ENCODE measurements around the gene CDC34. TPM values are rescaled to one million over a fixed set of nuclear protein-coding genes. Genes with fewer than 3 reads are reported as not detected.

CDC34 gene
- total RNA-seq, 1 experiment from 2014 or later: 129 TPM

GRCh38 chr19:572743-573518 lies 41.4 kb downstream of the CDC34 start (continued):
- TF ChIP-seq E2F4 (CRISPR knock-in tag; IDR thresholded peaks at IDR 0.05; ENCODE audit: borderline replicate concordance, low read depth) (peak; percentile 65; the same call in 1 of the 2 replicates), ZNF416 (CRISPR knock-in tag; IDR thresholded peaks at IDR 0.05) (no peak), ZSCAN18 (CRISPR knock-in tag; IDR thresholded peaks at IDR 0.05) (no peak), PRRX2 (CRISPR knock-in tag; IDR thresholded peaks at IDR 0.05) (no peak)

GRCh38 chr19:573519-573825 lies 41.9 kb downstream of the CDC34 start:
- TF ChIP-seq GRHL2 (CRISPR knock-in tag; IDR thresholded peaks at IDR 0.05; ENCODE audit: insufficient replicate concordance, severe bottlenecking) (no peak), NFE2L1 (CRISPR knock-in tag; IDR thresholded peaks at IDR 0.05) (no peak), USF1 (CRISPR knock-in tag; IDR thresholded peaks at IDR 0.05) (no peak)
- ChIA-PET CTCF (no interaction called here), POLR2A (no interaction called here)
- DNase-seq (ENCODE audit: low spot score): no peak
- Mint-ChIP-seq H3K4me3 (peak overlapping the region; percentile 88), H3K4me1 (peaks cover 33% of the 10 kb centered on the region), H3K9me3 (no peaks in the 10 kb centered on the region), H3K27ac (peak overlapping the region; percentile 78), H3K27me3 (ENCODE audit: low read depth) (peaks cover 18% of the 10 kb centered on the region), H3K36me3 (peaks cover 5% of the 10 kb centered on the region)
- ATAC-seq: no peak

- H3K4me1 Mint-ChIP-seq: peaks cover 28% of the 10 kb centered on the region
- H3K4me3 Mint-ChIP-seq: peak overlapping the region; percentile 88
- no peak for ATAC-seq
- ChIA-PET POLR2A (interaction anchor here (0.9 kb wide), 1 partner anchor 9 kb away, joined by 3 read pairs; no protein-coding TSS in a partner anchor), CTCF (interaction anchor here (0.6 to 3.0 kb wide), 5 partner anchors 10 to 64 kb away, joined by 3 to 32 read pairs (median 3); no protein-coding TSS in a partner anchor)
- DNase-seq (ENCODE audit: low spot score): no peak
- peaks cover under 1% of the 10 kb centered on the region; the same call in 1 of the 2 replicates for H3K36me3 Mint-ChIP-seq
- H3K9me3 Mint-ChIP-seq: no peaks in the 10 kb centered on the region
- H3K27ac Mint-ChIP-seq: peak overlapping the region; percentile 78
- peaks cover 10% of the 10 kb centered on the region for H3K27me3 Mint-ChIP-seq (ENCODE audit: low read depth)
- TF ChIP-seq NFYB (CRISPR knock-in tag; conservative IDR thresholded peaks at IDR 0.05; ENCODE audit: low read depth): no peak
- no peak for TF ChIP-seq ZNF425 (CRISPR knock-in tag; conservative IDR thresholded peaks at IDR 0.05)
- TF ChIP-seq ZBTB21 (CRISPR knock-in tag; IDR thresholded peaks at IDR 0.05; ENCODE audit: borderline replicate concordance): no peak
- no peak for TF ChIP-seq OVOL2 (CRISPR knock-in tag; IDR thresholded peaks at IDR 0.05; ENCODE audit: borderline replicate concordance)
- TF ChIP-seq TP53 (CRISPR knock-in tag; IDR thresholded peaks at IDR 0.05): no peak
- TF ChIP-seq ZSCAN18 (CRISPR knock-in tag; IDR thresholded peaks at IDR 0.05): no peak
- TF ChIP-seq ZBTB43 (CRISPR knock-in tag; IDR thresholded peaks at IDR 0.05): no peak
- TF ChIP-seq PRDM15 (CRISPR knock-in tag; IDR thresholded peaks at IDR 0.05): no peak
- TF ChIP-seq SMAD3 (CRISPR knock-in tag; IDR thresholded peaks at IDR 0.05; ENCODE audit: borderline replicate concordance): no peak
- TF ChIP-seq ZNF138 (CRISPR knock-in tag; conservative IDR thresholded peaks at IDR 0.05): no peak
Observed at GRCh38 chr19:574658-575526, 43.3 kb downstream of the CDC34 start.
